GM10847 (cell line): ENCODE results near the gene NUDT3.

Source experiments
- POLR2A ChIP-seq: IDR thresholded peaks from 2 replicates; pipeline ENCODE4 v1.6.1; 2011; ENCODE audit not compliant: insufficient read length; ENCODE audit errors: extremely low read depth

The NUDT3 gene

GRCh38 chr6:34358389-34358905, 34.0 kb downstream of the NUDT3 start:
- no peak for TF ChIP-seq POLR2A

GRCh38 chr6:34357937-34358336, 34.5 kb downstream of the NUDT3 start:
- no peak for TF ChIP-seq POLR2A

- TF ChIP-seq POLR2A, result no peak
These were observed 36.6 kb downstream of the NUDT3 start for GRCh38 chr6:34355889-34356288.

DNA sequence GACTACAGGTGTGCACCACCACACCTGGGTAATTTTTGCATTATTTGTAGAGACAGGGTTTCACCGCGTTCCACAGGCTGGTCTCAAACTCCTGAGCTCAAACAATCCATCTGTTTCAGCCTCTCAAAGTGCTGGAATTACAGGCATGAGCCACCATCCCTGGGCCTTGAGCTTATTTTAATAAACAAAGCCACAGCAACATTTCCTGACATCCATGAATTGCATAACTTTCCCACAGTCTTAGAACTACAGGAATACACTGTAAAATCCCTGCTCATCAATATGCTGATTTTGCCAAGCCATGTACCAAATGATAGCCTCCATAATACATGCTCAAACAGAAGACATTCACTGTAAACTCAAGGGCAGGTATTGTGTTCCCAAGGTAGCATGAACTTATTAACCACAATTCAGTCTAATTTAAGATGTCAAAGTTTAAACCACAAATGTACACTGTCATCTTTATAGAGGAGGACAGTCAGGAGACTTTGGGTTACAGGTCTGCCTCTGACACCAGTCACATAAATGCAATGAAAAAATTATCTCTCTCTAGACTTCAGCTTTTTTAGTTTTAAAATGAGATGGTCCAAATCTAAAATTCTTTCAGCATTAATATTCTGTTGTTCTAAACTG, 40.0 kb downstream of the NUDT3 start:
- TF ChIP-seq POLR2A, result no peak

DNA sequence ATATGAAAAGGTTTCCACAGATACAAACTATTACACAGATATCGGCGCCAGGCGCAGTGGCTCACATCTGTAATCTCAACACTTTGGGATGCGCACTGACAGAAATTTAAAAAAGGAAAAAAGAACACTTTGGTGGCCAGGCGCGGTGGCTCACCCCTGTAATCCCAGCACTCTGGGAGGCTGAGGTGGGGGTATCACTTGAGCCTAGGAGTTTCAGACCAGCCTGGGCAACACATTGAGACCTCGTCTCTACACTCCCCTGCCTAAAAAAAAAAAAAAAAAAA, 41.6 kb downstream of the NUDT3 start:
- TF ChIP-seq POLR2A, result no peak

GRCh38 chr6:34350137-34350933, 42.1 kb downstream of the NUDT3 start:
- no peak for TF ChIP-seq POLR2A

GRCh38 chr6:34349211-34349610, 43.3 kb downstream of the NUDT3 start:
- TF ChIP-seq POLR2A, result no peak

GRCh38 chr6:34347303-34347702, 45.2 kb downstream of the NUDT3 start:
- no peak for TF ChIP-seq POLR2A

- TF ChIP-seq POLR2A, result no peak
These were observed 46.0 kb downstream of the NUDT3 start for GRCh38 chr6:34346175-34347119.

DNA sequence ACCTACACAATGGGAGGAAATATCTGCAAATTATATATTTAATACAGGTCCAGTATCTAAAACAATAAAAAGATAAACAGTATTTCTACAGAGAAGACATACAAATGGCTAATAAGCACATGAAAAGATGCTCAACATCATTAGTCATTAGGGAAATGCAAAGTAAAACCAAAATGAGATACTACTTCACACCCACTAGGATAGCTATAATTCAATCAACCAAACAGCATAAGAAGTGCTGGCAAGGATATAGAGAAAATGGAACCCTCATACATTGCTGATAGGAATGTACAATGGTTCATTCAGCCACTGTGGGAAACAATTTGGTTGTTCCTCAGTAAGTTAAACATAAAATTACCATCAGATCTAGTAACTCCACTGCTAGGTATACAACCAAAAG, 48.7 kb downstream of the NUDT3 start:
- no peak for TF ChIP-seq POLR2A

DNA sequence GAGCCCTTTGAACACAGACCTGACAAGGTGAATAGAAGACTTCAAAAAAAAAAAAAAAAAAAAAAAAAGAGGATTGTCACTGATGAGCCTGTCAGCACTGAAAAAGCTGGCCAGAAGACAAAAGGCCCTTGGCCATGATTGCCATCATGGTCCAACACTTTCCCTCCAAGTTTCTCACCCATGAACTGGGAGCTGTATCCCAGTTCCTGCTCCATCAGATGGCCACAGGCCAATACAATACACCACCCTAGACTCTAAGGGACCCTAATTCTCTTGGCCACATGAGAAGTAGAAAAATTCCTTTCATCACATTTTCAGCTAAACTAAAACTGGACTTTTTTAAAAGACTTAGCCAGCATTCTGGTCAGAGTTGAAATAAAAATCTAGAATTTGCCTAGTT, 50.2 kb downstream of the NUDT3 start:
- TF ChIP-seq POLR2A, result no peak

DNA sequence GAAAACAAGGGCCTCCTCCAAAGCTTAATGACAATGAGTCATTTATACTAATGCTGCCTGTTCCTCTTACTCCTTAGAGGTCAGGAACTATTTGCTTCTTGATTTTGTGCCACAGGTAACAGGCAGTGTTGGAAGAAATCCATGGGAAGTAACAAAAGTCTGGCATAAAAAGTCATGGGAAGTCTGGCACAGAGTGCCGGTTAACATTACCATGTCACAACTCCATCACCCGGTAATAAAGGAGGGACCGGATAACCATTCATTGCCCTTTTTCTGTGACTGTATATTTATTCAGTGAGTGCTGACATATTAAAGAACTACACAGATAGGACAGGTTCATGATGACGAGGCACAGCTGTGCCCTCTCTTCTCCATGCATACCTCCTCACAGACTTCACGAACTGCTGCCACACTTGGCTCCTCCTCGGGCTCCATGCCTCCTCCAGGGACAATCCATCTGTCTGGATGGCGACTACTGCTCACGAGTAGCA, 50.9 kb downstream of the NUDT3 start:
- no peak for TF ChIP-seq POLR2A

GRCh38 chr6:34340906-34341480, 51.5 kb downstream of the NUDT3 start:
- TF ChIP-seq POLR2A, result no peak

DNA sequence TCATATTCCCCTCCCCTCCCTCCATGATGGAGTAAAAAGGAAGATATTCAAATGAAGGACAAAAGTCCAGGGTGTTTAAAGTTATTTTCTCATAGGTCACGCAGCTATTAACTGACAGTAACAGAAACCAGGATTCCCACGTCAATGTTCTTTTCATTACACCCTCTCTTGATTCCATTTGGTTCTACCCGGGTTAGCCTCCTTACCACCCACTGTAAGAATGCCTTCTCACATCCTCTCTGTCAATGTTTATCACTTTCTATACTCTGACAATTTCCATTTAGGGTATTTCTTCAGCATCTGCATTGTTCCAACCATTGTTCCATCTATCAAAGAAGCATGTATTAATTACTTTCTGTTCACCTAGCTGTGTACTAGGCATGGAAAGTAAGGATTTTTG, 52.1 kb downstream of the NUDT3 start:
- no peak for TF ChIP-seq POLR2A

DNA sequence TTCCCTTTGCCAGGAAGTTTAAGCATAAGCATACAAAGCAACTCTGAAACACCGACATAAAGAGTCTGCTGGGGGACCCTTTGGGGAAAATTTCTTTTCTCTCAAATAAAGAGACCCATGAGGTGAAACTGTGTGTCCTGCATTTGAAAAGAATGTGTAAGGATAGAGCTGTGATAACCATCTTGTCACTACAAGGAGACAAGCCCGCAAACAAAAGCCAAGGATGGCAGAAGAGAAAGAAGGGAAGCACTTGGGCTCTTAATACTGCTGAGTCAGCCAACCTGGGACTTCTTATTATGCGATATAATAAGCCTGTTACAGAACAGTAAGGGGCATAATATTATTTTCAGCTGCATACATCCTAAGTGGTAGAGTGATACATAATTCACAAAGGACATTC, 52.5 kb downstream of the NUDT3 start:
- TF ChIP-seq POLR2A, result no peak

- TF ChIP-seq POLR2A, result no peak
These were observed 53.0 kb downstream of the NUDT3 start for GRCh38 chr6:34339432-34339831.

DNA sequence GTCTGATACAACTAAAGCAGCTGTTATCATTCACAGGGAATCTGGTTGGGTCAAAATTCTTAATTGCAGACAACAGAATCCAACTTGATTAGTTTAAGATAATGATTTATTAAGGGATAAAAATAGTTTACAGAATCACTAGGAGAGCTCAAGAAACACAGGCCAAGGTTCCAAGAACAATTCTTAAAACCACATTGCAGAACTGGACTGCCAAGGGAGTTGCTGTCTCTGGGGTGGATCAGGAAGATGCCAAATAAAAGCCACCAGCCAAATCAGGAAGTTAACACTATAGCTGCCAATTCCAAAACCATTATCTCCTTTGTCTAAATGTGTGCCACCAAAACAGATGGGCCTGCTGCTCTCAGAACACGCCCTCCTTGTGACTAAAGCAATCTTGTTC, 53.7 kb downstream of the NUDT3 start:
- TF ChIP-seq POLR2A, result no peak
